ENCODE data around the gene NXPE4.
"Not testable (repeated sequence)": the region's sequence is repeated elsewhere in the genome, so short reads cannot be mapped to it uniquely, and the experiment has no call there.

Gene NXPE4

GRCh38 chr11:114610984-114611944 lies 15.7 kb upstream of the NXPE4 start:
- DNase-seq = no peak

- DNase-seq = no peak
Measured at GRCh38 chr11:114610550-114610949, 15.0 kb upstream of the NXPE4 start.

DNA sequence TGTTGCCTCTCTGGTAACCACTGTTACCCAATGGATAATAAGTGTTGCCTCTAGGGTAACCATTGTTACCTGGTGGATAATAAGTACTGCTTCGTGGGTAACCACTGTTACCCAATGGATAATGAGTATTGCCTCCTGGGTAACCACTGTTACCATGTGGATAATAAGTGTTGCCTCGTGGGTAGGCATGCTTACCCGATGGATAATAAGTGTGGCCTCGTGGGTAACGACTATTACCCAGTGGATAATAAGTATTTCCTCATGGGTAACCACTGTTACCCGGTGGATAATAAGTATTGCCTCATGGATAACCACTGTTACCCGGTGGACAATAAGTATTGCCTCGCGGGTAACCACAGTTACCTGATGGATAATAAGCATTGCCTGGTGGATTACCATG lies 13.8 kb upstream of the NXPE4 start:
- DNase-seq = no peak

DNA sequence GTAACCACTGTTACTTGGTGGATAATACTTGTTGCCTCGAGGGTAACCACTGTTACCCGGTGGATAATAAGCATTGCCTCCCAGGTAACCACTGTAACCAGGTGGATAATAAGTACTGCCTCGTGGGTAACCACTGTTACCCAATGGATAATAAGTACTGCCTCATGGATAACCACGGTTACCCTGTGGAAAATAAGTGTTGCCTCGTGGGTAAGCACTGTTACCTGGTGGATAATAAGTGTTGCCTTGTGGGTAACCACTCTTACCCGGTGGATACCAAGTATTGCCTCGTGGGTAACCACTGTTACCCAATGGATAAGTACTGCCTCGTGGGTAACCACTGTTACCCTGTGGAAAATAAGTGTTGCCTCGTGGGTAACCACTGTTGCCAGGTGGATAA lies 13.0 kb upstream of the NXPE4 start:
- not testable (repeated sequence) for DNase-seq

DNA sequence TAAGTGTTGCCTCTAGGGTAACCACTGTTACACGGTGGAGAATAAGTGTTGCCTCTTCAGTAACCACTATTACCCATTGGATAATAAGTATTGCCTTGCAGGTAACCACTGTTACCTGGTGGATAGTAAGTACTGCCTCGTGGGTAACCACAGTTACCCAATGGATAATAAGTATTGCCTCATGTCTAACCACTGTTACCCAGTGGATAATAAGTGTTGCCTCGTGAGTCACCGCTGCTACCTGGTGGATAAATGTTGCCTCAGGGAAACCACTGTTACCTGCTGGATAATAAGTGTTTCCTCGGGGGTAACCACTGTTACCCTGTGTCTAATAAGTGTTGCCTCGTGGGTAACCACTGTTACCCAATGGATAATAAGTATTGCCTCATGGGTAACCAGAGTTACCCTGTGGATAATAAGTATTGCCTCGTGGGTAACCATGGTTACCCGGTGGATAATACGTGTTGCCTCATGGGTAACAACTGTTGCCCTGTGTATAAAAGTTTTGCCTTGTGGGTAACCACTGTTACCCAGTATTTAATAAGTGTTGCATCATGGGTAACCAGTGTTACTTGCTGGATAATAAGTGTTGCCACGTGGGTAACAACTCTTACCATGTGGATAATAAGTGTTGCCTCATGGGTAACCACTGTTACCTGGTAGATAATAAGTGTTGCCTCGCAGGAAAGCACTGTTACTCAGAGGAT lies 12.3 kb upstream of the NXPE4 start:
- no peak for DNase-seq

DNA sequence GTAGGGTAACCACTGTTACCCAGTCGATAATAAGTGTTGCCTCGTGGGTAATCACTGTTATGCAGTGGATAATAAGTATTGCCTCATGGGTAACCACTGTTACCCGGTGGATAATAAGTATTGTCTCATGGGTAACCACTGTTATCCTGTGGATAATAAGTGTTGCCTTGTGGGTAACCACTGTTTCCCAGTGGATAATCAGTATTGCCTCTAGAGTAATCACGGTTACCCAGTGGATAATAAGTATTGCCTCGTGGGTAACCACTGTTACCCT lies 11.2 kb upstream of the NXPE4 start:
- not testable (repeated sequence) for DNase-seq

DNA sequence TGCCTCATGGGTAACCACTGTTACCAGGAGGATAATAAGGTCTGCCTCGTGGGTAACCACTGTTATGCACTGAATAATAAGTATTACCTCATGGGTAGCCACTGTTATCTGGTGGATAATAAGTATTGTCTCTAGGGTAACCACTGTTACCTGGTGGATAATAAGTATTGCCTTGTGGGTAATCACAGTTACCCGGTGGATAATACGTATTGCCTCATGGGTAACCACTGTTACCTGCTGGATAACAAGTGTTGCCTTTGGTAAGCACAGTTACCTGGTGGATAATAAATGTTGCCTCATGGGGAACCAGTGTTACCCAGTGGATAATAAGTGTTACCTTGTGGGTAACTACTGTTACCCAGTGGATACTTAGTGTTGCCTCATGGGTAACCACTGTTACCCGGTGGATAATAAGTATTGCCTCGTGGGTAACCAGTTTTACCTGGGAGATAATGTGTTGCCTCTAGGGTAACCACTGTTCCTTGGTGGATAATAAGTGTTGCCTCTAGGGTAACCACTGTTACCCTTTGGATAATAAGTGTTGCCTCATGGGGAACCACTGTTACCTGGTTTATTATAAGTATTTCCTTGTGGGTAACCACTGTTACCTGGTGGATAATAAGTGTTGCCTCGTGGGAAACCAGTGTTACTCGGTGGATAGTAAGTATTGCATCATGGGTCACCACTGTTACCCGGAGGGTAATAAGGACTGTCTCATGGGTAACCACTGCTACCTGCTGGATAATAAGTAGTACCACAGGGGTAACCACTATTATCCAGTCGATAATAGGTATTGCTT lies 10.6 kb upstream of the NXPE4 start:
- no peak for DNase-seq

- no peak for DNase-seq
Measured at GRCh38 chr11:114605370-114605769, 9.8 kb upstream of the NXPE4 start.

GRCh38 chr11:114604886-114605285 lies 9.3 kb upstream of the NXPE4 start:
- DNase-seq = no peak

DNA sequence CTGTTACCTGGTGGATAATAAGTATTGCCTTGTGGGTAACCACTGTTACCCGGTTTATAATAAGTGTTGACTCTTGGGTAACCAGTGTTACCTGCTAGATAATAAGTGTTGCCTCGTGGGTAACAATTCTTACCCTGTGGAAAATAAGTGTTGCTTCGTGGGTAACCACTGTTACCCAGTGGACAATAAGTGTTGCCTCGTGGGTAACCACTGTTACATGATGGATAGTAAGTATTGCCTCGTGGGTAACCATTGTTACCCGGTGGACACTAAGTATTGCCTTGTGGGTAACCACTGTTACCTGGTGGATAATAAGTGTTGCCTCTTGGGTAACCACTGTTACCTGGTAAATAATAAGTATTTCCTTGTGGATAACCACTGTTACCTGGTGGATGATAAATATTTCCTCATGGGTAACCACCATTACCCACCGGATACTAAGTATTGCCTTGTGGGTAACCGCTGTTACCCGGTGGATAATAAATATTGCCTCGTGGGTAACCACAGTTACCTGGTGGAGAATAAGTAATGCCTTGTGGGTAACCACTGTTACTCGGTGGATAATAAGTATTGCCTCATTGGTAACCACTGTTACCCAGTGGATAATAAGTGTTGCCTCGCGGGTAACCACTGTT lies 8.7 kb upstream of the NXPE4 start:
- no peak for DNase-seq

DNA sequence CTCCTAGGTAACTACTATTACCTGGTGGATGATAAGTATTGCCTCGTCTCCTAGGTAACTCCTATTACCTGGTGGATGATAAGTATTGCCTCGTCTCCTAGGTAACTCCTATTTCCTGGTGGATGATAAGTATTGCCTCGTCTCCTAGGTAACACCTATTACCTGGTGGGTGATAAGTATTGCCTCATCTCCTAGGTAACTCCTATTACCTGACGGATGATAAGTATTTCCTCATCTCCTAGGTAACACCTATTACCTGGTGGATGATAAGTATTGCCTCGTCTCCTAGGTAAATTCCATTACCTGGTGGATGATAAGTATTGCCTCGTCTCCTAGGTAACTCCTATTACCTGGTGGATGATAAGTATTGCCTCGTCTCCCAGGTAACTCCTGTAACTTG lies 7.6 kb upstream of the NXPE4 start:
- not testable (repeated sequence) for DNase-seq

DNA sequence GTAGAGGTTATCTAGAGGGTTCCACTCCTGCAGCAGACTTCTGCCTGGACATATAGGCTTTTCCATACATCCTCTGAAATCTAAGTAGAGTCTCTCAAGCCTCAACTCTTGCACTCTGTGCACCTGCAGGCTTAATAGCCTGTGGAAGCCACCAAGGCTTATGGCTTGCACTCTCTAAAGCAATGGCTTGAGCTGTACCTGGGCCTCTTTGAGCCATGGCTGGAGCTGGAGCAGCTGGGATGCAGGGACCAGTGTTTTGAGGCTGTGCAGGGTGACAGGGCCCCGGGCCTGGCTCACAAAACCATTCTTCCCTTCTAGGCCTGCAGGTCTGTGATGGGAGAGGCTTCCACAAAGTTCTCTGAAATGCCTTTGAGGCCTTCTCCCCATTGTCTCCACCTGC lies 2.9 kb upstream of the NXPE4 start:
- no peak for DNase-seq

DNA sequence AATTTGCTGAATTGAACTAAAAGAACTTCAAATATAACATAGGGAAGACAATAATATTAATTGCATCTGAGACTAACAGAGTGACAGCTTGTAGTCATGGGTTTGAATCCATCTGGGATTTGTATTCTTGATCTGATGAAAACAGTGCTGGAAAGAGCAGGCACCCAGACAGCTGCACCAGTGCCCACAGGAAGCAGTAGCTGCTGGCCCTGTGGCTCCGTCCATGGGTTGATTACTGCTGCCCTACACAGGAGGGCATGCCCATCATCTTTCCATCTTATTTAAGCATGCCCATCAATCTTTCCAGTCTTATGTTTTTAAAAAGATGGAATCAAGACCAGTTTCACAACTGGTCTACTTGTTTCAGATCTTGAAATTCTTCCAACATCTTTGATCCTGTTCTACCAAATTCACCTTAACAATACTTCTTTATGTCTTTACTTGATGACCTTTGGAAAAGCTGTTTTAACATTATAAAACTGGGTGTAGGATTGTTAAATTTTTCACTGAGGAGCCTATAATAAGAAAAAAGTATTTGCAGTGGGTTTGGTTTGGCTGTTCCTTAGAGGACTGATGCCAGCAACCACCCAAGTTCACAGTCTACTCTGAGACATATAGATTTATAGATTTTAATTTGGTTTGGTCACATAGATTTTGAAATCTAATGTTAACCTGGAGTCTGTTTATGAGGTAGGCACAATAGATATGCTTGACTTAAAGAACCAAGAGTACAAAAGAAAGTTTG lies 761 bp upstream of the NXPE4 start:
- no peak for DNase-seq

GRCh38 chr11:114594703-114595102 lies 883 bp downstream of the NXPE4 start:
- DNase-seq = no peak

- no peak for DNase-seq
Measured at GRCh38 chr11:114587398-114587953, 8.1 kb downstream of the NXPE4 start.

DNA sequence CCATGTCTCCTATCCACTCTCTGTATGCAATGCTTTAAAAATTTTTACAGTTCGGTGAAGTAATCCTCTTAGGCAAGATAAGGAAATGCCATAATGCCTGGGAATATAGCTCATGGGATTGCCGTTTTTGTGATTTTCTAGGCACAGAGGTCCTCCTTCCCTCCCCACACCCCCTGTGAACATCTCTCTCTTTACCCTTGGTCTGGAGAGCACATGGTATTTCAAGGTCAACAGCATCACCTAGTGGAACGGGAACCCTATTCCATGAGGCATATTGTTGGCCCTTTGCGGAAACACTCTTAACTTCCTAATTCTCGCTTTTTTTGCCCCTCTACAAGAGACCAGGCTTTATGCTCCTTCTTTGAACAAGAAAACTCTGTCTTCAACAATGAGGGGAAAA lies 8.8 kb downstream of the NXPE4 start:
- DNase-seq = no peak

DNA sequence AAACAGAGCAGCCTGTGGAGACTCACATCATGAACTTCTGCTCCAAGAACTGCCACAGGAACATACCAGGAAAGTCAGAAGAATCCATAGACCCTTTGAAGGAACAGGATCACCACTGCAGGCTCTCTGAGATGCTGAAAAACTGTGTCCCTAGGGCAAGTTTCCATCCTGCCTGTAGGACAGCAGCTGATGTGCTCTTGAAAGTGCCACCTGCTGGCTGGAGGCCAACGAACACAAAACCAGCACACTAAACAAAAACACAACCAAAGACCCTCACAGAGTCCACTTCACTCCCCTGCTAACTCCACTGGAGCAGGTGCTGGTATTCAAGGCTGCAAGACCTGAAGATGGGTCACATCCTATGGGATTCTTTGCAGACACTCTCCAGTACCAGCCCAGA lies 23.9 kb downstream of the NXPE4 start:
- DNase-seq = no peak

DNA sequence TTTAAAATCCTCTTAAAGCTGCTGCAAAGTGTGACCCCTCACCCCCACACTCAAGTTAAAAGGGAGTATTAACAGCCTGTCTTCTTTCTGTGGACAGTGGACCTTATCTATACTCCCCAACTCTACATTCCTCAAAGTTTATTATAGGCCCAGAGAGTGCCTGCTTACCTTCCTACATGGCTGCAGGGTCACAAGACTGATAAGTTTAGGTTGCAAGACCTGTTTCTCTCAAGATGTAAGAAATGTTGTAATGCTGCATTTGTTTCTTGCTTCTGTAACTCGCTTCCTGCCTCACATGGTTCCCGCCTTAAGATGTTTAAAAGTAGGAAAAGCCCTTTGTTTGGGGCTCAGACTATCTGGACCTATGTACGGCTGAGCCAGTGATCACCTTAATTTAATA lies 25.8 kb downstream of the NXPE4 start:
- no peak for DNase-seq

GRCh38 chr11:114566276-114566675 lies 29.3 kb downstream of the NXPE4 start:
- DNase-seq = no peak

GRCh38 chr11:114564831-114565230 lies 30.8 kb downstream of the NXPE4 start:
- no peak for DNase-seq

GRCh38 chr11:114563077-114563476 lies 32.5 kb downstream of the NXPE4 start:
- no peak for DNase-seq
